AG04449 (cell line): ENCODE measurements around the gene RPS2.
"Not testable (repeated sequence)": the region's sequence is repeated elsewhere in the genome, so short reads cannot be mapped to it uniquely, and the experiment has no call there.

Source experiments
- CTCF ChIA-PET: fragments of 350-600 bp; formaldehyde crosslinking; extraction: SDS; loops from one replicate; lab custom pipeline; 2021; ENCODE audit warnings: antibody characterized with exemption; lab: Yijun Ruan, JAX
- POLR2A ChIA-PET: fragments of 400-600, 350-600 bp; formaldehyde crosslinking; extraction: SDS; loops from one replicate; lab custom pipeline; 2020; ENCODE audit warnings: antibody characterized with exemption, inconsistent platforms; lab: Yijun Ruan, JAX
- DNase-seq: peaks from one replicate; pipeline ENCODE4 v3.0.0-alpha.2; 2010; ENCODE audit warnings: low read depth, low spot score
- H3K4me3 ChIP-seq: 2 replicates; pipeline ENCODE4 v1.5.1; 2011; ENCODE audit warnings: low read depth, mild to moderate bottlenecking, control low read depth, low read length
- CTCF ChIP-seq: IDR thresholded peaks from one replicate; pipeline ENCODE4 v1.5.1; 2011; ENCODE audit warnings: mild to moderate bottlenecking, moderate library complexity, low read length, control low read depth, inconsistent platforms; ENCODE audit not compliant: insufficient read depth; ENCODE audit errors: missing control alignments

RPS2 gene

GRCh38 chr16:1940273-1941161 lies 24.1 kb downstream of the RPS2 start:
- H3K4me3 ChIP-seq = no peak overlapping the region
- TF ChIP-seq CTCF = no peak
- DNase-seq = no peak
- ChIA-PET CTCF (interaction anchor here (0.7 to 7.4 kb wide), 9 partner anchors 8 to 200 kb away, joined by 3 to 80 read pairs (median 4); partner anchors contain the start of gene RPS2), POLR2A (interaction anchor here (1.7 kb wide), 1 partner anchor 24 kb away, joined by 5 read pairs; the partner anchor contains the start of gene RPS2)

DNA sequence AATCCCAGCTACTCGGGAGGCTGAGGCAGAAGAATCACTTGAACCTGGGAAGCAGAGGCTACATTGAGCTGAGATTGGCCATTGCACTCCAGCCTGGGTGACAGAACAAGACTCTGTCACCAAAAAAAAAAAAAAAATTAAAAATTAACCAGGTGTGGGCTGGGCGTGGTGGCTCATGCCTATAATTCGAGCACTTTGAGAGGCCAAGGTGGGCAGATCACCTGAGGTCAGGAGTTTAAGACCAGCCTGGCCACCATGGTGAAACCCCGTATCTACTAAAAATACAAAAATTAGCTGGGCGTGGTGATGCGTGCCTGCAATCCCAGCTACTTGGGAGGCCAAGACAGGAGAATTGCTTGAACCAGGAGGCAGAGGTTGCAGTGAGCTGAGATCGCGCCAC lies 24.8 kb downstream of the RPS2 start:
- DNase-seq, H3K4me3 ChIP-seq: not testable (repeated sequence)
- POLR2A ChIA-PET = interaction anchor here (1.7 kb wide), 1 partner anchor 25 kb away, joined by 5 read pairs; the partner anchor contains the start of gene RPS2
- CTCF ChIA-PET = interaction anchor here (0.7 to 7.4 kb wide), 4 partner anchors 7 to 166 kb away, joined by 4 to 80 read pairs (median 6); no protein-coding TSS in a partner anchor

- no peak for TF ChIP-seq CTCF
- CTCF ChIA-PET = interaction anchor here (0.6 to 7.4 kb wide), 3 partner anchors 10 to 165 kb away, joined by 3 to 80 read pairs (median 4); no protein-coding TSS in a partner anchor
- DNase-seq = no peak
- no peak overlapping the region for H3K4me3 ChIP-seq
- POLR2A ChIA-PET = no interaction called here
Measured at GRCh38 chr16:1938910-1939309, 25.7 kb downstream of the RPS2 start.

- CTCF ChIA-PET = interaction anchor here (0.6 to 7.4 kb wide), 2 partner anchors 9 to 47 kb away, joined by 3 to 80 read pairs; no protein-coding TSS in a partner anchor
- no peak overlapping the region for H3K4me3 ChIP-seq
Measured at GRCh38 chr16:1938316-1938715, 26.3 kb downstream of the RPS2 start.

GRCh38 chr16:1936945-1937479 lies 27.6 kb downstream of the RPS2 start:
- no peak for DNase-seq
- ChIA-PET CTCF (interaction anchor here (0.6 to 7.4 kb wide), 2 partner anchors 8 to 73 kb away, joined by 4 to 80 read pairs; no protein-coding TSS in a partner anchor), POLR2A (no interaction called here)
- TF ChIP-seq CTCF = no peak
- no peak overlapping the region for H3K4me3 ChIP-seq

More at GRCh38 chr16:1938316-1938715, 26.3 kb downstream of the RPS2 start:
- TF ChIP-seq CTCF = no peak
- DNase-seq = no peak
- POLR2A ChIA-PET = no interaction called here

DNA sequence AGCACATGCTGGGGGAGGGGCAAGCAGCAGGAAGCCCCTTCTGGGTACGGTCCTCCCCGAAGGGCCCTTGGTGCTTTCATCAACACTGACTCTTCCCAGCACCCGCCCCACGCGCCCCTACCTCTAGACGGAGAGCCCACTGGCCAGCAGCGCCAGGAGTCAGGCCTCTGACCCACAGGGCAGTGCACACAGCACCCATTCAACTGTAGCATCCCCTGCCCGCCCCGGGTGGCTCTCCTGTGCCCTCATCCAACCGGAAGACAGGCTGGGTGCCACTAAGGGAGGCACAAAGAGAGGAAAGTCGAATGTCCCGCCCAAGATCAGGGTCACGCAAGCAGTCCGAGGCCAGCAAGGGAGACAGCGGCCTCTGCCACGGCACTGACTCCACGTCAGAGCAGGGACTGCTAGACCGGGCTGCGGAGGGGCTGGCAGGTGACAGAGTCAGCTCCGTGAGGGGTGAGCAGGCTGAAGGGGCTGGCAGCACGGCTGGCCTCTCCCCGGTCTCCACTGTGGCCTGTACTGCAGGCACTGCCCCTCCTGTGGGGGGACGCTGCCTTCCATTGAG lies 31.4 kb downstream of the RPS2 start:
- CTCF ChIA-PET = interaction anchor here (0.9 to 8.4 kb wide), 4 partner anchors 7 to 92 kb away, joined by 3 to 345 read pairs (median 5); partner anchors contain the start of gene MEIOB
- no peak overlapping the region for H3K4me3 ChIP-seq
- DNase-seq = no peak
- POLR2A ChIA-PET = no interaction called here
- no peak for TF ChIP-seq CTCF
